HCT116 (cell line): ENCODE data around the gene WDR37.

Experiments
- EZH2 ChIP-seq: fragments of 200-600 bp; sonication (generic); IDR thresholded peaks from 2 replicates; pipeline ENCODE4 v1.6.1; 2017; ENCODE audit warnings: antibody characterized with exemption, mixed run types
- POLR2A ChIP-seq: IDR thresholded peaks from 2 replicates; pipeline ENCODE4 v1.7.0; 2011; ENCODE audit warnings: borderline replicate concordance; ENCODE audit not compliant: insufficient read depth, insufficient read length; ENCODE audit errors: extremely low read depth
- RAD21 ChIP-seq: IDR thresholded peaks from 2 replicates; pipeline ENCODE4 v1.6.1; 2012; ENCODE audit warnings: low read depth, mild to moderate bottlenecking
- SIN3A ChIP-seq: IDR thresholded peaks from 2 replicates; pipeline ENCODE4 v1.6.1; 2012; ENCODE audit warnings: low read depth
- TF ChIP-seq, protein P1 (sequence below), 3 experiments: fragments of 200-600 bp in 1 of 3; sonication (generic) in 1 of 3; IDR thresholded peaks in 2 of 3; conservative IDR thresholded peaks in 1 of 3; 2 replicates each; pipeline ENCODE4 v1.5.1; 2012 to 2017; ENCODE audit warnings: low read depth in 2 of 3, low read length in 2 of 3, antibody characterized with exemption in 1 of 3, borderline replicate concordance in 1 of 3, control low read depth in 1 of 3, mild to moderate bottlenecking in 1 of 3, mixed read lengths in 1 of 3, mixed run types in 1 of 3, moderate library complexity in 1 of 3; ENCODE audit not compliant: insufficient read depth in 1 of 3
- TF ChIP-seq, protein P2 (sequence below): IDR thresholded peaks from 2 replicates; pipeline ENCODE4 v1.6.1; 2012

DNA sequence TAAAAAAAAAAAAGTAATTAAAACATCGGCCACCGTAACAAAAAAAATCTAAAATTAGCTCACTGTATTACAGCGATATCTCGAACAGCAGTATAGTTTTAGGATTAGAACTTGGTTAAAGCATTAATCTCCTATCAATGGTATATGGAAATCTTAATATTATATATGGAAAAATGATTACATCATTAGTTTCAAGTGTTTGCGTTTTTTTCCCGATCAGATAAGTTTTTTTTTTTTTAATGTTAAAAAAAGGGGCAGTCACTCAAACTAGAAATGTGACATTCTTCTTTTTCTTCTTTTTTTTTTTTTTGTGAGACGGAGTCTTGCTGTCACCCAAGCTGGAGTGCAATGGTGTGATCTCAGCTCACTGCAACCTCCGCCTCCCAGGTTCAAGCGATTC lies 14.7 kb upstream of the WDR37 start:
- TF ChIP-seq, protein P1, sequence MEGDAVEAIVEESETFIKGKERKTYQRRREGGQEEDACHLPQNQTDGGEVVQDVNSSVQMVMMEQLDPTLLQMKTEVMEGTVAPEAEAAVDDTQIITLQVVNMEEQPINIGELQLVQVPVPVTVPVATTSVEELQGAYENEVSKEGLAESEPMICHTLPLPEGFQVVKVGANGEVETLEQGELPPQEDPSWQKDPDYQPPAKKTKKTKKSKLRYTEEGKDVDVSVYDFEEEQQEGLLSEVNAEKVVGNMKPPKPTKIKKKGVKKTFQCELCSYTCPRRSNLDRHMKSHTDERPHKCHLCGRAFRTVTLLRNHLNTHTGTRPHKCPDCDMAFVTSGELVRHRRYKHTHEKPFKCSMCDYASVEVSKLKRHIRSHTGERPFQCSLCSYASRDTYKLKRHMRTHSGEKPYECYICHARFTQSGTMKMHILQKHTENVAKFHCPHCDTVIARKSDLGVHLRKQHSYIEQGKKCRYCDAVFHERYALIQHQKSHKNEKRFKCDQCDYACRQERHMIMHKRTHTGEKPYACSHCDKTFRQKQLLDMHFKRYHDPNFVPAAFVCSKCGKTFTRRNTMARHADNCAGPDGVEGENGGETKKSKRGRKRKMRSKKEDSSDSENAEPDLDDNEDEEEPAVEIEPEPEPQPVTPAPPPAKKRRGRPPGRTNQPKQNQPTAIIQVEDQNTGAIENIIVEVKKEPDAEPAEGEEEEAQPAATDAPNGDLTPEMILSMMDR (IDR thresholded peaks at IDR 0.05 in 2 of 3, conservative IDR thresholded peaks at IDR 0.05 in 1 of 3; ENCODE audit: borderline replicate concordance in 1 of 3, insufficient read depth in 1 of 3, low read depth in 2 of 3, low read length in 2 of 3): no peak
- TF ChIP-seq RAD21 (no peak), POLR2A (no peak), EZH2 (no peak), SIN3A (no peak)
- TF ChIP-seq, protein P2, sequence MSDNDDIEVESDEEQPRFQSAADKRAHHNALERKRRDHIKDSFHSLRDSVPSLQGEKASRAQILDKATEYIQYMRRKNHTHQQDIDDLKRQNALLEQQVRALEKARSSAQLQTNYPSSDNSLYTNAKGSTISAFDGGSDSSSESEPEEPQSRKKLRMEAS: no peak
